GM13977 (cell line): ENCODE measurements around the gene RAB10.

Experiments
- DNase-seq: peaks from one replicate; pipeline ENCODE4 v3.0.0; 2012; ENCODE audit warnings: low spot score
- in situ Hi-C: fragments of 300-500 bp; cut with MboI; formaldehyde crosslinking; loops from one replicate; pipeline ENCODE4 v1.12.0; 2022; ENCODE audit warnings: low sequenced_read_pairs, low pct_unique_long_range_greater_than_20kb, mixed read lengths, inconsistent platforms; ENCODE audit not compliant: unreplicated experiment
- TF ChIP-seq, protein P1 (sequence below): IDR thresholded peaks from 2 replicates; pipeline ENCODE4 v1.5.1; 2012; ENCODE audit warnings: mild to moderate bottlenecking, control low read depth; ENCODE audit not compliant: insufficient read depth; ENCODE audit errors: extremely low read depth, missing control alignments

RAB10 gene

DNA sequence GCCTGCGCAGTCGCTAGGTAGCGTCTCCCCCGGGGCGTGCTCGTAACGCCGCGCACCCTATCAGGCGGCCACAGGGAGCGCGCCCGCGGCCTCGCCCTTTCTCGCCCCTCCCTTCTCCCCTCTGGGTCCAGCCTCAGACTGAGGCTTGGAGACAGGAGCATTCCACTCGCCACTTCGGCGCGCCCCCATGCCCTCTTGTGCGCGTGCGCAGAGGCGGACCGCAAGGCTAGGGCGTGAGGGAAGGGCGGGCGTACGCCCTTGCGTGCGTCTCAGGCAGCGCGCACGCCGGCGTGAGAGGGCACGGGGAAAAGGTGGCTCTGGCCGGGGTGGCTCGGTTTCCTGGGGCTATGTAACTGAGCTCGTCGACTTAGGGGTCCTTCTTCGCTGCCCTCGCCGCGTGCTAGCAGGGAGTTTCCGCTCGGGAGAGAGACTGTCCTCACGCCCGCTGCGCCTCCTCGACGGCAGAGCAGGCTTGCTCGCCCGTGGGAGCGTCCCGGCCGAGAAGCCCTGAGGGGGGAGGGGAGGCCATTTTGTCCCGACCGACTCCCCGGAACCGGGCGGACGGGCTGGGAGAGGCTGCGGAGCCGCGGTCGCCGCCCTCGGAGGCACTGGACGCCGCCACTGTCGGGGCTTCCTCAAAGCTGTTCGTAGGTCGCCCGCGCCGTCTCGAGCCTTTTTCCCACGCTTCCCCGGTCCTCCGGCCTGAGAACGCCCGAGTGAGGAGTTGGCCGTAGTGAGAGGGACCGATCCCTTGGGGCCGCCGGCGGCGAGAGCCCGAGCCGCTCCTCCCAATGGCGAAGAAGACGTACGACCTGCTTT, at the start of gene RAB10:
TSS of gene RAB10 (plus strand) at position 267 of the 819 bp plus-strand sequence. CDS start at position 792, 525 bp downstream.
- peak; percentile 98 for DNase-seq
- in situ Hi-C loops = no loop called here
- TF ChIP-seq, protein P1, sequence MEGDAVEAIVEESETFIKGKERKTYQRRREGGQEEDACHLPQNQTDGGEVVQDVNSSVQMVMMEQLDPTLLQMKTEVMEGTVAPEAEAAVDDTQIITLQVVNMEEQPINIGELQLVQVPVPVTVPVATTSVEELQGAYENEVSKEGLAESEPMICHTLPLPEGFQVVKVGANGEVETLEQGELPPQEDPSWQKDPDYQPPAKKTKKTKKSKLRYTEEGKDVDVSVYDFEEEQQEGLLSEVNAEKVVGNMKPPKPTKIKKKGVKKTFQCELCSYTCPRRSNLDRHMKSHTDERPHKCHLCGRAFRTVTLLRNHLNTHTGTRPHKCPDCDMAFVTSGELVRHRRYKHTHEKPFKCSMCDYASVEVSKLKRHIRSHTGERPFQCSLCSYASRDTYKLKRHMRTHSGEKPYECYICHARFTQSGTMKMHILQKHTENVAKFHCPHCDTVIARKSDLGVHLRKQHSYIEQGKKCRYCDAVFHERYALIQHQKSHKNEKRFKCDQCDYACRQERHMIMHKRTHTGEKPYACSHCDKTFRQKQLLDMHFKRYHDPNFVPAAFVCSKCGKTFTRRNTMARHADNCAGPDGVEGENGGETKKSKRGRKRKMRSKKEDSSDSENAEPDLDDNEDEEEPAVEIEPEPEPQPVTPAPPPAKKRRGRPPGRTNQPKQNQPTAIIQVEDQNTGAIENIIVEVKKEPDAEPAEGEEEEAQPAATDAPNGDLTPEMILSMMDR = no peak

- in situ Hi-C loops = no loop called here
- DNase-seq = no peak
- TF ChIP-seq, protein P1 = no peak
Measured at GRCh38 chr2:25988134-25988533, 45.8 kb upstream of the RAB10 start.

DNA sequence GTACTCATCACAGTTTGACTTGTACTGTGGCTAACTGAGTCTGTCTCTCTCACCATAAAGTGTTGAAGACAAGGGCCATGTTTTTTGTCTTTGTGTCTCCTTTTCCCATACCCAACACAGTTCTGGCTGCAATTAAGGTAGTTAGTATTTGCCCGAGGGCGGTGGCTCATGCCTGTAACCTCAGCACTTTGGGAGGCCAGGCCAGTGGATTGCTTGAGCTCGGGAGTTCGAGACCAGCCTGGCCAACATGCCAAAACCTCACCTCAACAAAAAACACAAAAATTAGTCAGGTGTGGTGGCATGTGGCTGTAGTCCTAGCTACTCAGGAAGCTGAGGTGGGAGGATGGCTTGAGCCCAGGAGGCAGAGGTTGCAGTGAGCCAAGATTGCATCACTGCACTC, 44.7 kb upstream of the RAB10 start:
- no peak for DNase-seq
- TF ChIP-seq, protein P1 = no peak
- in situ Hi-C loops = no loop called here

GRCh38 chr2:25991965-25992364, 41.9 kb upstream of the RAB10 start:
- DNase-seq = no peak
- in situ Hi-C loops = loop anchor here (10.0 kb wide), 1 partner anchor 153 kb away; no protein-coding TSS in a partner anchor
- TF ChIP-seq, protein P1 = no peak

DNA sequence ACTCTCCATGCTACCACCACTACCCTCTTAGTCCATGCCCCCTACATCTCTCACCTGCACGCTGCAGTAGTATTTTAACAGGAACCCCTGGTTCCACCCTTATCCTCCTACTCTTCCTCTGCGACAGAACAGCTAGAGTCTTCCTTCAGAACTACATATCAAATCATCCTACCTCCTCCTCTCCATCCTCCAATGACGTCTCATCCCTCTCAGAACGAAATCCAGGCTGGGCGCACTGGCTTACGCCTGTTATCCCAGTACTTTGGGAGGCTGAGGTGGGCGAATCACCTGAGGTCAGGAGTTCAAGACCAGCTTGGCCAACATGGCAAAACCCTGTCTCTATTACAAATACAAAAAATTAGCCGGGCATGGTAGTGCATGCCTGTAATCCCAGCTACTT, 41.3 kb upstream of the RAB10 start:
- in situ Hi-C loops = loop anchor here (10.0 kb wide), 1 partner anchor 152 kb away; no protein-coding TSS in a partner anchor
- no peak for DNase-seq
- TF ChIP-seq, protein P1 = no peak

DNA sequence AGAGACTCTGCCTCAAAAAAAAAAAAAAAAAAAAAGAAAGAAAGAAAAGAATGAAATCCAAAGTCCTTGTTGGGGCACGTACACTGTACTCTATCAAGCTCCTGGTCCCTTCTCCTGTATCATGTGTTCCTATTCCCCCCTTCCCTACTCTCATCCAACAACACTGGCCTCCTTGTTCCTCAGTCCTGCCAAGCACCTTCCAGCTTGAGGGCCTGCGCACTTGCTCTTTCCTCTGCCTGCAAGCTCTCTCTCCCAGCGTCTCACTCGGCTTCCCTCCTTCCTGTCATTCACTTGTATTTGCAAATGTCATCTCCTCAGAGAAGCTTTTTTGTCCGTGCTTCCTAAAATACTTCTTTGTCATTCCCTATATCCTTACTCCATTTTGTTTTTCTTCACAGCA, 40.8 kb upstream of the RAB10 start:
- DNase-seq = no peak
- TF ChIP-seq, protein P1 = no peak
- in situ Hi-C loops = loop anchor here (10.0 kb wide), 1 partner anchor 152 kb away; no protein-coding TSS in a partner anchor
